ENCODE data around the gene VPS36.
"Not testable (repeated sequence)": the region's sequence is repeated elsewhere in the genome, so short reads cannot be mapped to it uniquely, and the experiment has no call there.

VPS36 gene

GRCh38 chr13:52432456-52432855, 18.0 kb downstream of the VPS36 start:
- DNase-seq = no peak

DNA sequence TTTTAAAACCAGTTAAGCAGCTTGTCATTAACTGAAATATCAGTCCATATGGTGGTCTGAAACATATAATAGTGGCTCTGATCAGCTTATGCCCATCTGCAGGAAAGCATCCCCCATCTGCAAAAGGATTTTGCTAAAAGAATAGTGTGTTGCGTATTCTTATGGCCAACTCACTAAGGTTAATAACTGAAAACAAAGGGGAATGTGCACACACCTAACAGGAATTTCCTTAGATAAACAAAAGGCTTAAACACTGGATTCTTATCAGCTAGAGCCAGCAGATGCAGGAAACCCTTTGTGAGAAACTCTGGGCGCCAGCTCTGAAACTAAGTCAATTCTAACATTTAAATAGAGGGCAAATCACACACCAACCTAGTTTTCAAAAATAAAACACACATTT, 22.1 kb downstream of the VPS36 start:
- DNase-seq = no peak

DNA sequence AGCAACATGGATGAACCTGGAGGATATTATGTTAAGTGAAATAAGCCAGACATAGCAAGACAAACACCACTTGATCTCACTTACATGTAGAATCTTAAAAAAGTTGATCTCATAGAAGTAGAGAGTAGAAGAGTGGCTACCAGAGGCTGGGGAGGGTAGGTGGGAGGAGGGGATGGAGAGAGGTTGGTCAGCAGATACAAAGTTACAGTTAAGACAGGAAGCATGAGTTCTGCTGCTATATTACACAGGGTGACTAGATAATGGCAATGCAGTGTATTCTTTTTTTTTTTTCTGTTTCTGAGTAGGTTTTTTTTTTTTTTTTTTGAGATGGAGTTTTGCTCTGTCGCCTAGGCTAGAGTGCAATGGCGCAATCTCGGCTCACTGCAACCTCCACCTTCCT, 29.2 kb downstream of the VPS36 start:
- DNase-seq = no peak

DNA sequence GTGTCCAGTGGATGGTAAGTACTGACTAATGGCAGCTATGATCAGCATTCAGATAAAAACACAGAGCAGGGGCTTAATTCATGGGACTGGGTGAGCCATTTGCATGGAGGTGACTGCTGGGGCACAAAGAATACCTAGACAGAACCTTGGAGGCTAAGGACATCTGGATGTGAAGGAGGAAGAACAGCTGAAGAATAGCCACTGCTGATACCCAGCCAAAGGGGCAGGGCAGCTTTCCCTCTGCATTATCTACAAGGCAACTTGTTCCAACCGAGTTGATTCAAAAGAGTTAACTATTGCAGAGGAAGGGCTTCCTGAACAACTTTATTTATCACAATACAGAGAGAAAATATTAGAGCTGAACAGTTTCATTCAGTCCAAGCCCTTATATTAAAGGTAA, 31.4 kb downstream of the VPS36 start:
- no peak for DNase-seq

DNA sequence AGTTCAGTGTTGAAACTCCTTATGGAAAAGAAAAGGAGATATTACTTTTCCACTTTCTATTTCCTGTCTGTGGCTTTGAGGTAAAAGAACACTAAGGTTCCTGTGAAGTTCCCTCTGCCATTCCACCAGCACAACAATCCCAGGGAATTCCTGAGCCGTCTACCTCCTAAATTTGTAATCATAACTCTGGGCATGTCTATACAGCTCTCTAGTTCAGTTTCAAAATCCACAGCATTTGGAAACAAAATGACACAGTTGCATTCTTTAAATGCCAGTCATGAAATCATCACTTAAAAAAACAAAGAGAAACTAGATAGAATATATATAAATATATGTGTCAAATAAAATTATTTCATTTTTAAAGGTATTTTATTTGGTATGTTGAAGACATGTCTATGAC, 35.5 kb downstream of the VPS36 start:
- no peak for DNase-seq

- DNase-seq = no peak
These were observed 36.4 kb downstream of the VPS36 start for GRCh38 chr13:52414051-52414450.

GRCh38 chr13:52412128-52412527, 38.3 kb downstream of the VPS36 start:
- no peak for DNase-seq

DNA sequence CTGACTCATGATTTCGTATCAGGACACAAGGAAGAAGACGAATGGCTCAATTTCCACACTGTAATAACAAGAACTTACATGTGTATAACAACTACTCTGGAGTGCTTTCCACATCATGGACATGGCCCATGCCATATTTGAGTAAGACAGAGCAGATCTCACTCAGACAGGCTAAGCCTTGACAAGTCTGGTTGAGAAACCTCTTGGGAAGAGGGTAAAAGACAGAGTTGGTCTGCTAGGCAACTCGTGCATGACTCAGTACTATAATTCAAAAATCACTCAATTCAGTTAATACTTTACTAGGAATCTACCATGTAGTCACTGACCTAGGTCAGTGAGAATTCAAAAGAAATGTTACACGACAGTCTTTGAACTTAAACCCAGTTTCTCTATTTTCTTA, 38.8 kb downstream of the VPS36 start:
- no peak for DNase-seq

- DNase-seq = not testable (repeated sequence)
These were observed 42.3 kb downstream of the VPS36 start for GRCh38 chr13:52408071-52408658.

- not testable (repeated sequence) for DNase-seq
These were observed 43.0 kb downstream of the VPS36 start for GRCh38 chr13:52407436-52407835.

DNA sequence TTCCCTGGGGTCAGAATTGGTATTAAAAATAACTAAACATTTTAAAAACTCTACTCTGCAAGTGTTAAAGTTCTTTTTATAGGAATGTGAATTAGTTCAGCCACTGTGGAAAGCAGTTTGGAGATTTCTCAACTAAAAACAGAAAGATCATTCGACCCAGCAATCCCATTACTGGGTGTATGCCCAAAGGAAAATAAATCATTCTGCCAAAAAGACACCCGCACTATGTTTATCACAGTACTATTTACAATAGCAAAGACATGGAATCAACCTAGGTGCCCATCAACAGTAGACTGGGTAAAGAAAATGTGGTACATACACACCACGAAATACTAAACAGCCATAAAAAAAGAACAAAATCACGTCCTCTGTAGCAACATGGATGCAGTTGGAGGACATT, 43.8 kb downstream of the VPS36 start:
- no peak for DNase-seq

GRCh38 chr13:52405767-52406494, 44.5 kb downstream of the VPS36 start, which contains the start of gene THSD1:
TSS of gene THSD1 (minus strand) at chr13:52406172. CDS start at chr13:52402600, 3,572 bp downstream.
- DNase-seq = no peak

- DNase-seq = no peak
These were observed 45.1 kb downstream of the VPS36 start for GRCh38 chr13:52405369-52405766.

GRCh38 chr13:52399708-52400107, 50.7 kb downstream of the VPS36 start:
- DNase-seq = no peak

- DNase-seq = no peak
These were observed 51.4 kb downstream of the VPS36 start for GRCh38 chr13:52399046-52399445.

DNA sequence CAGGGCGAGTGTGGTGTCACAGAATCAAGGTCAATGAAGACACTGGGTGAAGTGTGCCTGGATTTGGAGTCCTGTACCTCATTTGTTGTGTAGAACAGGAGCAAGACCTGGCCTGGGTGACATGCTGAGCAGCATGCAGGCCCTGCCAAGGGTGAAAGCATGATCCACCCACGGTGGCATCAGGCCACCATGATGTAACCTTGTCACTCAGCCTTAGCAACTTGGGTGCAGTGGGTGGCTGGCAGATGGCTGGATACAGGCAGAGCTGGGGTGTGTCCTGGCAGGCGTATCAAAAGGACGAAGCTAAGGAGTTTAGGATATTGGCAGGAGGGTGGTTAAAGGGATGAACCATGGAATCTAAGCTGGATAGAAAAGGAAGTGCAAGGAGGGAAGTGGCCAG, 54.7 kb downstream of the VPS36 start:
- no peak for DNase-seq

DNA sequence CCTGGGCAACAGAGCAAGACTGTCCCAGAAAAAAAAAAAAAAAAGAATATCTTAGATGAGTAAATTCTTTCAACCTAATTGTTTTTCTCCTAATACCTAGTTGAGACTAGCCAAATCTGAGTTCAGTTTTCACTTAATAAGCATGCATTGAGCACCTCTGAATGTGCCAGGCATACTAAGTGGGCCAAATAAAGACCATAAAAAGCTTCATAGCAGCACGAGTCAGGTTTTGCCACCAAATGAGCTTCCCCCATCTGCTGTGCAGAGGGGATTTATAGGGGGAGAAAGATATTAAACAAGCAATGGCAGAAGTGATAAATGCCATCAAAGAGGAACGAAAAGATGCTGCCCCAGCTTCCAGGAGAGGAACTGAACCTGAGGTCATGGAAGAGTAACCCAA, 55.8 kb downstream of the VPS36 start:
- DNase-seq = no peak

DNA sequence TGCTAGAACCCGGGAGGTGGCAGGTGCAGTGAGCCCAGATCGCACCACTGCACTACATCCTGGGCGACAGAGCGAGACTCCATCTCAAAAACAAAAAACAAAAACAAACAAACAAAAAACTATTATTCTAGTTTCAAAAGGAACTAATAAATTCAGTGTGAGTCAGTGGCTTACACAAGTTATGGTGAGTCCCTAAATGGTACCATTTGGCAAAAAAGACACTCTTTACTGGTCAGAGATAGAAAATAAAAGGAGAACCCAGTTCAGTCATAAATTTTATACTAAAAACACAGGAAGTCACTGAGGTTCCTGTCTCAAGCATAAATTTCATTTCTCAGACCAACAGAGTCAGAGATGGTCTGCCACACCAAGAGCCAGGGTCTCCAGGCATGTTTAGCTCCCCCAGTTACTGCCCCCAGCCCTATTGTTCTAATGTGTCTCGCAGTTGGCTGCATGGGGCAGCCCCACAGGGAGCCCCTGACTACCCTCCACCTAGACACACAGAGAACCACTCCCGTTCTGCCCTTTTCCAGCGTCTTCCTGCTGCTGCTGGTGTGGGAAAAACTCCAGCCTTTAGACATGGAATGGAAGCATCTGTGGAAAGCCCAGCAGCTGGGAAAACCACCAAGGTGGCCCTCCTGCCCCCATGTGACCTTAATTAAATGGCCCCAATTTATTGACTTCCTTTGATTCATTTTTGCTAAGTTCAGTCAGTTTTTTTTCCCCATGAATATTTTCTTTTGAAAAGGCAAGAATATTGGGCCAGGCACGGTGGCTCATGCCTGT, 56.7 kb downstream of the VPS36 start:
- no peak for DNase-seq

DNA sequence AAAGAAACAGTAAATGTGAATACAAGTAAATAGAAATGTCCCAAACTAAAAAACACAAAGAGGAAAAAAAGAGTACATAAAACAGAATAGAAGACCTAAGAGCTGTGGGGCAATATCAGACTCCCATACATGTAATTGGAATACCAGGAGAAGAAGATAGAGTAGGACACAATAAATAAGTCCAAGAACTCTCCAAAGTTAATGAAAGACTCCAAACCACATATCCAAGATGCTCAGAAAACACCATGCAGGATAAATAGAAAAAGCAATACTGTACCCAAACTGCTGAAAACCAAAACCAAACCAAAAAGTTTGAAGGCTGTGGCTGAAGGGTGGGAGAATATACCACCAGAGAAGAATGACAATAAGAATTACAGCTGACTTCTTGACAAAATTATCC, 62.7 kb downstream of the VPS36 start:
- no peak for DNase-seq

GRCh38 chr13:52385870-52386269, 64.6 kb downstream of the VPS36 start:
- DNase-seq = no peak

DNA sequence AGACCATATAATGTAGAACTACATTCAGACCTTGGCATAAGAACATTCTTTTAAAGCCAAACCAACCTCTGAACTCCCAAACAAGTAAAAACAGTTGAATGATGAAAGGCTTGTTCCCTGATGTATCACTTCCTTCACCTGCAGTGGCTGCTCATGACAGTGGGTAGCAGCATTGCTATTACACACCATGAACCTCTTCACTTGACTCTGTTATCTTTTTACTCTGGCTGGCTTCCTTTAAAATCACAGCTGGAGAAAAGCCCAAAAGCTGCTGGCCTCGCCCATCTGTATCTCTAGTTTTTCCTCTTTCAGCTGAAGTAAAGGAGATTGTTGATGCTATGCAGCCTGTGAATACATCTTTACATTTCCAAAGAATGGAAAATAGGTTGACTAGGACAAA, 67.1 kb downstream of the VPS36 start:
- DNase-seq = no peak

DNA sequence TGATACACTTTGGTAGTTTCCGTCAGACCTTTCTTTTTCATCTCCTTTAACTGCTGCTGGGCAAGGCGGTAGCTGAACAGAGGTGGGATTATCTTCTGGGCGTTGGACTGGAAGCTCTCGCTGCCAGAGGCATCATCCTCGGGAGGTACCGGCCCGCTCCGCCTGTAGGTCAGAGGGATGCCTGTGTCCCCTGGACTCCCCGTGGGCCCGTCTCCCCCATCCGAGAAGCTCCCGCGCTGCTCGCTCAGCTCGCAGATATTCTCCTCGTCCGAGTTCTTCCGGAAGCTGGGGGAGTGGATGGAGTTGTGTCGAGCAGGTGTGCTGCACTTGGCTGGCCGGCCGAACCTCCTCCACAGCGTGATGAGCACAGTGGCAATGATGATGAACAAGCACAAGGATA, 72.1 kb downstream of the VPS36 start:
- no peak for DNase-seq

DNA sequence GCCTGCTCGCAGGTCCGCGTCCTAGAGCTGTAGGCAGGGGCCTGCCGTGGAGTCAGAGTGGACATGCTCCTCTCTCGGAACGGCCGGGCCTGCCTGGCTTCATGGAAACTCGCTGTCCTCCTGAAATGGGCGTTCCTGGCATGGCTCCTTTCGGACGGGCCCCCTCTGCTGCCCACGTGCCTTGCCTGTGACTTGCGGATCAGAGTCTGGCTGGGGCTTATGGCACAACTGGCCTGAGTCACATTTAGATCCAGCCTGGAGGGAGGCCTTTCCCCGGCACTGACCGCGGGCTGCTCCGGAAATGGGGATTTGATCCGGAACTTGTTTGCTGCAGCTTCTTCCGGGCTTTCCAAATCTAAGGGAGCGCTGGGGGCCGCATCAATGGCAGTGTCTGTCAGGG, 72.5 kb downstream of the VPS36 start:
- no peak for DNase-seq

GRCh38 chr13:52374873-52375411, 75.5 kb downstream of the VPS36 start:
- no peak for DNase-seq

Data from NCI-H2171 (cell line).